GM18511 (cell line): Measurements from ENCODE around the gene KRTAP1-5.
"Not testable (repeated sequence)": the region's sequence is repeated elsewhere in the genome, so short reads cannot be mapped to it uniquely, and the experiment has no call there.

Source experiments
- ATAC-seq: cut with Tn5 transposase; IDR thresholded peaks from one replicate; pipeline ENCODE4 v1.9.1; 2021; ENCODE audit warnings: mild to moderate bottlenecking, moderate library complexity; ENCODE audit not compliant: unreplicated experiment

Gene KRTAP1-5

GRCh38 chr17:41049110-41049509, 22.1 kb upstream of the KRTAP1-5 start:
- ATAC-seq, result no peak

GRCh38 chr17:41048441-41048840, 21.4 kb upstream of the KRTAP1-5 start:
- no peak for ATAC-seq

- ATAC-seq, result not testable (repeated sequence)
Measured at GRCh38 chr17:41046735-41047465, 19.9 kb upstream of the KRTAP1-5 start, which contains the start of gene KRTAP2-1. Gene KRTAP2-1 (minus strand): TSS chr17:41047316. CDS start chr17:41047267, 49 bp downstream.

- no peak for ATAC-seq
Measured at GRCh38 chr17:41042953-41043352, 15.9 kb upstream of the KRTAP1-5 start.

GRCh38 chr17:41040783-41041571, 14.0 kb upstream of the KRTAP1-5 start, which contains the start of gene KRTAP1-1:
Gene KRTAP1-1 (minus strand): TSS chr17:41041450. CDS start chr17:41041397, 53 bp downstream.
- not testable (repeated sequence) for ATAC-seq

GRCh38 chr17:41037853-41038350, 10.9 kb upstream of the KRTAP1-5 start:
- no peak for ATAC-seq

- not testable (repeated sequence) for ATAC-seq
Measured at GRCh38 chr17:41034346-41034935, 7.4 kb upstream of the KRTAP1-5 start, which contains the start of gene KRTAP1-3. Gene KRTAP1-3 (minus strand): TSS chr17:41034874. CDS start chr17:41034821, 53 bp downstream.

GRCh38 chr17:41029633-41030245, 2.7 kb upstream of the KRTAP1-5 start, which contains the start of gene KRTAP1-4:
Gene KRTAP1-4 (minus strand): TSS chr17:41030195. CDS start chr17:41030078, 117 bp downstream.
- no peak for ATAC-seq

GRCh38 chr17:41024697-41025096, 2.3 kb downstream of the KRTAP1-5 start:
- no peak for ATAC-seq

- no peak for ATAC-seq
Measured at GRCh38 chr17:41020336-41020735, 6.7 kb downstream of the KRTAP1-5 start.

GRCh38 chr17:41019415-41019814, 7.6 kb downstream of the KRTAP1-5 start:
- ATAC-seq, result no peak

GRCh38 chr17:41018541-41018940, 8.5 kb downstream of the KRTAP1-5 start:
- no peak for ATAC-seq

- no peak for ATAC-seq
Measured at GRCh38 chr17:41016578-41017215, 10.3 kb downstream of the KRTAP1-5 start.

- no peak for ATAC-seq
Measured at GRCh38 chr17:41015454-41015853, 11.6 kb downstream of the KRTAP1-5 start.

- ATAC-seq, result no peak
Measured at GRCh38 chr17:41013606-41014005, 13.4 kb downstream of the KRTAP1-5 start.

GRCh38 chr17:41013181-41013580, 13.8 kb downstream of the KRTAP1-5 start:
- no peak for ATAC-seq

- no peak for ATAC-seq
Measured at GRCh38 chr17:41012326-41013120, 14.5 kb downstream of the KRTAP1-5 start.

GRCh38 chr17:41010441-41010840, 16.6 kb downstream of the KRTAP1-5 start:
- no peak for ATAC-seq

- ATAC-seq, result no peak
Measured at GRCh38 chr17:41009936-41010335, 17.1 kb downstream of the KRTAP1-5 start.
